HUES64 (cell line): ENCODE measurements around the gene ZNF385D.
"Not testable (repeated sequence)": the region's sequence is repeated elsewhere in the genome, so short reads cannot be mapped to it uniquely, and the experiment has no call there.

Experiments
- H3K27ac ChIP-seq: 2 replicates; pipeline ENCODE4 v1.7.0; 2013; ENCODE audit warnings: low read depth, low read length, inconsistent platforms
- H3K27me3 ChIP-seq: 2 replicates; pipeline ENCODE4 v1.6.1; 2013; ENCODE audit warnings: mild to moderate bottlenecking, low read length; ENCODE audit not compliant: insufficient read depth
- H3K36me3 ChIP-seq: 2 replicates; pipeline ENCODE4 v1.6.1; 2013; ENCODE audit warnings: mild to moderate bottlenecking, low read length; ENCODE audit not compliant: insufficient read depth
- H3K4me1 ChIP-seq: 2 replicates; pipeline ENCODE4 v1.6.1; 2013; ENCODE audit warnings: mild to moderate bottlenecking, low read length, moderate library complexity; ENCODE audit not compliant: insufficient read depth
- H3K4me3 ChIP-seq: 2 replicates; pipeline ENCODE4 v1.5.1; 2013; ENCODE audit warnings: mild to moderate bottlenecking, low read length, moderate library complexity
- H3K9ac ChIP-seq: 2 replicates; pipeline ENCODE4 v1.6.1; 2013; ENCODE audit warnings: mild to moderate bottlenecking, low read depth, low read length
- H3K9me3 ChIP-seq: 2 replicates; pipeline ENCODE4 v1.6.1; 2013; ENCODE audit warnings: low read depth, low read length; ENCODE audit not compliant: insufficient read depth
- WGBS: fragments of 150-250, 120-280 bp; methylation state at CpG from one replicate; pipeline ENCODE4 v1.1.7; 2013; ENCODE audit warnings: missing lambda C conversion rate; 5-methylcytosine and 5-hydroxymethylcytosine counted together

Gene ZNF385D

GRCh38 chr3:21520106-21520963 lies 230.7 kb downstream of the ZNF385D start:
- no peaks in the 10 kb centered on the region for H3K36me3 ChIP-seq
- H3K4me3 ChIP-seq = no peak overlapping the region
- H3K9me3 ChIP-seq = no peaks in the 10 kb centered on the region
- no peaks in the 10 kb centered on the region for H3K27me3 ChIP-seq
- H3K9ac ChIP-seq = no peak overlapping the region
- H3K27ac ChIP-seq = no peak overlapping the region
- WGBS = 82% methylated on average over 4 of the region's 4 CpGs
- no peaks in the 10 kb centered on the region; the same call in 1 of the 2 replicates for H3K4me1 ChIP-seq

- H3K27ac ChIP-seq = no peak overlapping the region
- H3K9me3 ChIP-seq = no peaks in the 10 kb centered on the region
- no peaks in the 10 kb centered on the region for H3K36me3 ChIP-seq
- H3K9ac ChIP-seq = no peak overlapping the region
- WGBS = 83% methylated on average over 3 of the region's 3 CpGs
- no peaks in the 10 kb centered on the region; the same call in 1 of the 2 replicates for H3K4me1 ChIP-seq
- H3K27me3 ChIP-seq = no peaks in the 10 kb centered on the region
- no peak overlapping the region for H3K4me3 ChIP-seq
Observed at GRCh38 chr3:21517184-21517583, 233.8 kb downstream of the ZNF385D start.

GRCh38 chr3:21515417-21515816 lies 235.6 kb downstream of the ZNF385D start:
- no peaks in the 10 kb centered on the region for H3K27me3 ChIP-seq
- no peak overlapping the region for H3K27ac ChIP-seq
- no CpG with 5 or more reads among the region's 1 CpG for WGBS
- no peak overlapping the region for H3K4me3 ChIP-seq
- no peaks in the 10 kb centered on the region for H3K9me3 ChIP-seq
- no peaks in the 10 kb centered on the region; the same call in 1 of the 2 replicates for H3K4me1 ChIP-seq
- no peak overlapping the region for H3K9ac ChIP-seq
- H3K36me3 ChIP-seq = no peaks in the 10 kb centered on the region

GRCh38 chr3:21509731-21510470 lies 241.1 kb downstream of the ZNF385D start:
- WGBS = 80% methylated on average over 3 of the region's 5 CpGs
- no peak overlapping the region for H3K27ac ChIP-seq
- H3K4me1 ChIP-seq = no peaks in the 10 kb centered on the region
- H3K9me3 ChIP-seq = no peaks in the 10 kb centered on the region
- no peaks in the 10 kb centered on the region for H3K27me3 ChIP-seq
- H3K4me3 ChIP-seq = no peak overlapping the region
- H3K9ac ChIP-seq = no peak overlapping the region
- no peaks in the 10 kb centered on the region for H3K36me3 ChIP-seq

- no peaks in the 10 kb centered on the region for H3K36me3 ChIP-seq
- H3K27ac ChIP-seq = no peak overlapping the region
- H3K9ac ChIP-seq = no peak overlapping the region
- H3K4me3 ChIP-seq = no peak overlapping the region
- H3K4me1 ChIP-seq = no peaks in the 10 kb centered on the region
- H3K9me3 ChIP-seq = no peaks in the 10 kb centered on the region
- H3K27me3 ChIP-seq = no peaks in the 10 kb centered on the region
Observed at GRCh38 chr3:21508246-21508645, 242.8 kb downstream of the ZNF385D start.

- Histone ChIP-seq H3K27me3 (no peaks in the 10 kb centered on the region), H3K36me3 (no peaks in the 10 kb centered on the region), H3K4me3 (no peak overlapping the region), H3K9me3 (no peaks in the 10 kb centered on the region), H3K4me1 (peaks cover 4% of the 10 kb centered on the region; the same call in 1 of the 2 replicates), H3K27ac (no peak overlapping the region), H3K9ac (no peak overlapping the region)
- 86% methylated on average over 4 of the region's 4 CpGs for WGBS
Observed at GRCh38 chr3:21505711-21506460, 245.1 kb downstream of the ZNF385D start.

- WGBS = 71% methylated on average over 1 of the region's 1 CpG
- Histone ChIP-seq H3K27me3 (no peaks in the 10 kb centered on the region), H3K36me3 (no peaks in the 10 kb centered on the region), H3K27ac (no peak overlapping the region), H3K9ac (no peak overlapping the region), H3K9me3 (no peaks in the 10 kb centered on the region), H3K4me3 (no peak overlapping the region), H3K4me1 (peaks cover 7% of the 10 kb centered on the region; the same call in 1 of the 2 replicates)
Observed at GRCh38 chr3:21502656-21503055, 248.4 kb downstream of the ZNF385D start.

GRCh38 chr3:21500834-21501233 lies 250.2 kb downstream of the ZNF385D start:
- H3K27ac ChIP-seq = no peak overlapping the region
- H3K9me3 ChIP-seq = no peaks in the 10 kb centered on the region
- H3K36me3 ChIP-seq = no peaks in the 10 kb centered on the region
- H3K4me1 ChIP-seq = peaks cover 7% of the 10 kb centered on the region; the same call in 1 of the 2 replicates
- no peak overlapping the region for H3K9ac ChIP-seq
- 80% methylated on average over 10 of the region's 10 CpGs for WGBS
- H3K27me3 ChIP-seq = no peaks in the 10 kb centered on the region
- no peak overlapping the region for H3K4me3 ChIP-seq

- not testable (repeated sequence) for H3K4me3 ChIP-seq, H3K9me3 ChIP-seq, H3K36me3 ChIP-seq, H3K27ac ChIP-seq, H3K9ac ChIP-seq, H3K4me1 ChIP-seq, H3K27me3 ChIP-seq
- WGBS = no CpG with 5 or more reads among the region's 3 CpGs
Observed at GRCh38 chr3:21490671-21491070, 260.3 kb downstream of the ZNF385D start.

GRCh38 chr3:21487520-21487919 lies 263.5 kb downstream of the ZNF385D start:
- Histone ChIP-seq H3K36me3 (no peaks in the 10 kb centered on the region), H3K4me3 (no peak overlapping the region), H3K9me3 (no peaks in the 10 kb centered on the region), H3K4me1 (no peaks in the 10 kb centered on the region), H3K27ac (no peak overlapping the region), H3K9ac (no peak overlapping the region), H3K27me3 (no peaks in the 10 kb centered on the region)
- 97% methylated on average over 1 of the region's 1 CpG for WGBS
